CD14-positive monocyte (primary cell): ENCODE results near the gene POLR3K. TPM values are rescaled to one million over a fixed set of nuclear protein-coding genes. Genes with fewer than 3 reads are reported as not detected.
A peak's percentile ranks its signal among the peaks of the same experiment; 100 is the strongest.

Experiments
- DNase-seq, 3 donors: peaks; one replicate each; pipeline ENCODE4 v3.0.0-alpha.2; 2011 to 2022
- H2AFZ ChIP-seq: 2 replicates; pipeline ENCODE4 v1.6.0; 2012; ENCODE audit warnings: mild to moderate bottlenecking, low read depth, low read length, inconsistent platforms; ENCODE audit not compliant: insufficient read depth, poor library complexity, severe bottlenecking
- H3K27ac ChIP-seq, 2 donors: 1 replicate in 1 of 2; 2 replicates in 1 of 2; pipeline ENCODE4 v1.5.1; 2012 to 2013; ENCODE audit warnings: low read length in 2 of 2, control low read depth in 1 of 2, inconsistent platforms in 1 of 2, low read depth in 1 of 2, mild to moderate bottlenecking in 1 of 2
- H3K27me3 ChIP-seq, 2 donors: one replicate each; pipeline versions ENCODE4 v1.6.0 to v1.6.1; 2011 to 2013; ENCODE audit warnings: low read length in 2 of 2; ENCODE audit not compliant: control insufficient read depth in 2 of 2, insufficient read depth in 2 of 2
- H3K36me3 ChIP-seq, 2 donors: replicated peaks in 1 of 2; 1 replicate in 1 of 2; 2 replicates in 1 of 2; pipeline versions ENCODE4 v1.5.1 to v1.6.1; 2012 to 2013; ENCODE audit warnings: low read length in 2 of 2, control low read depth in 1 of 2, inconsistent platforms in 1 of 2, mild to moderate bottlenecking in 1 of 2; ENCODE audit not compliant: insufficient read depth in 2 of 2, control insufficient read depth in 1 of 2
- H3K4me1 ChIP-seq, 2 donors: 1 replicate in 1 of 2; 2 replicates in 1 of 2; pipeline versions ENCODE4 v1.5.1 to v1.6.1; 2012 to 2013; ENCODE audit warnings: low read length in 2 of 2, control low read depth in 1 of 2, inconsistent platforms in 1 of 2, mild to moderate bottlenecking in 1 of 2, moderate library complexity in 1 of 2; ENCODE audit not compliant: insufficient read depth in 2 of 2, control insufficient read depth in 1 of 2
- H3K4me2 ChIP-seq: replicated peaks from 2 replicates; pipeline ENCODE3; 2012; ENCODE audit warnings: low read length, moderate library complexity, mild to moderate bottlenecking; ENCODE audit not compliant: poor library complexity, severe bottlenecking; ENCODE audit errors: extremely low read depth
- H3K4me3 ChIP-seq, 3 experiments: fragments of 200-600 bp in 1 of 3; sonication (generic) in 1 of 3; replicated peaks in 1 of 3; 1 replicate in 2 of 3; 2 replicates in 1 of 3; pipeline ENCODE4 v1.5.1; 2011 to 2013; ENCODE audit warnings: low read length in 3 of 3, mild to moderate bottlenecking in 3 of 3, control low read depth in 2 of 3, low read depth in 2 of 3, inconsistent platforms in 1 of 3, moderate library complexity in 1 of 3
- H3K79me2 ChIP-seq: 2 replicates; pipeline ENCODE4 v1.6.0; 2012; ENCODE audit warnings: mild to moderate bottlenecking, control low read depth, inconsistent platforms, low read length, moderate library complexity; ENCODE audit not compliant: insufficient read depth
- H3K9ac ChIP-seq: 2 replicates; pipeline ENCODE4 v1.6.0; 2017; ENCODE audit warnings: low read length, mild to moderate bottlenecking; ENCODE audit not compliant: insufficient read depth, poor library complexity, severe bottlenecking
- H3K9me3 ChIP-seq, 2 donors: replicated peaks in 1 of 2; 1 replicate in 1 of 2; 2 replicates in 1 of 2; pipeline versions ENCODE4 v1.5.1 to v1.6.1; 2012 to 2013; ENCODE audit warnings: low read length in 2 of 2, control low read depth in 1 of 2; ENCODE audit not compliant: control insufficient read depth in 1 of 2, insufficient read depth in 1 of 2
- H4K20me1 ChIP-seq: 2 replicates; pipeline ENCODE4 v1.6.0; 2012; ENCODE audit warnings: mild to moderate bottlenecking, low read length, control low read depth, moderate library complexity; ENCODE audit not compliant: insufficient read depth
- H3K27ac Mint-ChIP-seq, 7 donors: one replicate each; pipeline ENCODE4 v1.8.0; 2020; ENCODE audit warnings: mild to moderate bottlenecking in 7 of 7, mixed read lengths in 7 of 7, moderate library complexity in 6 of 7, inconsistent platforms in 2 of 7
- H3K27me3 Mint-ChIP-seq, 3 donors: one replicate each; pipeline ENCODE4 v1.8.0; 2021 to 2022; ENCODE audit warnings: low read depth in 3 of 3, mild to moderate bottlenecking in 3 of 3, mixed read lengths in 3 of 3, moderate library complexity in 3 of 3, inconsistent platforms in 1 of 3
- H3K36me3 Mint-ChIP-seq, 2 donors: one replicate each; pipeline ENCODE4 v1.8.0; 2020; ENCODE audit warnings: mixed read lengths in 2 of 2, inconsistent platforms in 1 of 2, mild to moderate bottlenecking in 1 of 2
- H3K4me1 Mint-ChIP-seq: one replicate; pipeline ENCODE4 v1.8.0; 2020; ENCODE audit warnings: mild to moderate bottlenecking, mixed read lengths
- H3K4me3 Mint-ChIP-seq, 2 donors: one replicate each; pipeline ENCODE4 v1.8.0; 2020; ENCODE audit warnings: mild to moderate bottlenecking in 2 of 2, mixed read lengths in 2 of 2, moderate library complexity in 1 of 2
- H3K9me3 Mint-ChIP-seq, 7 donors: one replicate each; pipeline ENCODE4 v1.8.0; 2020 to 2022; ENCODE audit warnings: mixed read lengths in 7 of 7, mild to moderate bottlenecking in 6 of 7, moderate library complexity in 6 of 7, inconsistent platforms in 2 of 7
- CTCF ChIP-seq: fragments of 200-600 bp; IDR thresholded peaks from one replicate; pipeline ENCODE4 v1.8.0; 2022; ENCODE audit warnings: antibody characterized with exemption, mild to moderate bottlenecking
- WGBS: methylation state at CpG from one replicate; pipeline ENCODE4 v1.1.5; 2013; ENCODE audit warnings: missing lambda C conversion rate; ENCODE audit not compliant: insufficient coverage; 5-methylcytosine and 5-hydroxymethylcytosine counted together
- intact Hi-C, 2 donors: fragments of 100-400 bp; cut with micrococcal nuclease; formaldehyde crosslinking; loops; one replicate each; pipeline versions ENCODE4 v1.15.0 to v1.15.1; 2023
- polyA plus RNA-seq, 3 donors: library from polyadenylated mRNA; depleted of rRNA in 1 of 3; unstranded in 2 of 3; stranded (reverse) in 1 of 3; fragments of 300-500 nt in 2 of 3; fragments of >200 nt in 1 of 3; fragmentation: Illumina TruSeq in 2 of 3; gene quantifications; 1 replicate in 2 of 3; 2 replicates in 1 of 3; pipeline ENCODE4 v1.2.3, GENCODE V29; 2012 to 2021

Gene POLR3K
- polyA plus RNA-seq, 3 donors = 9.9 to 20.8 (median 18.7) TPM

GRCh38 chr16:60166-60565, 6.8 kb upstream of the POLR3K start:
- no peak overlapping the region for H3K4me2 ChIP-seq
- intact Hi-C loops = no loop called here
- H3K27ac ChIP-seq = no peak overlapping the region
- H4K20me1 ChIP-seq = no peaks in the 10 kb centered on the region
- 93% methylated on average over 7 of the region's 11 CpGs for WGBS
- TF ChIP-seq CTCF = no peak
- no peaks in the 10 kb centered on the region for H3K4me1 ChIP-seq
- no peaks in the 10 kb centered on the region for H3K79me2 ChIP-seq
- Mint-ChIP-seq H3K4me3 (no peak overlapping the region), H3K27ac (no peak overlapping the region), H3K36me3 (peaks cover 28 to 29% of the 10 kb centered on the region in 2 donors), H3K4me1 (peaks cover 10% of the 10 kb centered on the region), H3K27me3 (peaks cover 2 to 5% (median 3%) of the 10 kb centered on the region in 3 donors), H3K9me3 (no peaks in the 10 kb centered on the region)
- H3K27me3 ChIP-seq = no peaks in the 10 kb centered on the region
- peaks cover 6 to 23% of the 10 kb centered on the region in 2 donors for H3K36me3 ChIP-seq
- no peak overlapping the region for H3K4me3 ChIP-seq
- no peak overlapping the region for H3K9ac ChIP-seq
- H2AFZ ChIP-seq = no peak overlapping the region
- no peaks in the 10 kb centered on the region for H3K9me3 ChIP-seq
- DNase-seq = no peak

GRCh38 chr16:59440-60059, 6.1 kb upstream of the POLR3K start:
- Histone ChIP-seq H3K27me3 (no peaks in the 10 kb centered on the region), H2AFZ (no peak overlapping the region), H3K79me2 (peaks cover 3% of the 10 kb centered on the region), H3K4me2 (no peak overlapping the region), H4K20me1 (no peaks in the 10 kb centered on the region), H3K4me3 (no peak overlapping the region), H3K9ac (no peak overlapping the region), H3K27ac (no peak overlapping the region), H3K9me3 (no peaks in the 10 kb centered on the region), H3K4me1 (no peaks in the 10 kb centered on the region), H3K36me3 (peaks cover 6 to 23% of the 10 kb centered on the region in 2 donors)
- Mint-ChIP-seq H3K4me1 (peaks cover 11% of the 10 kb centered on the region), H3K9me3 (no peaks in the 10 kb centered on the region), H3K27me3 (peaks cover 0 to 5% (median 3%) of the 10 kb centered on the region in 3 donors), H3K4me3 (no peak overlapping the region), H3K36me3 (peaks cover 28 to 29% of the 10 kb centered on the region in 2 donors), H3K27ac (peak overlapping the region in 1 of 7 donors; percentile 68)
- no peak for DNase-seq
- intact Hi-C loops = no loop called here
- 100% methylated on average over 7 of the region's 14 CpGs for WGBS
- TF ChIP-seq CTCF = no peak
